K562 (cell line): ENCODE results near the gene RNF40. TPM values are rescaled to one million over a fixed set of nuclear protein-coding genes. Genes with fewer than 3 reads are reported as not detected.
A peak's percentile ranks its signal among the peaks of the same experiment; 100 is the strongest.

Source experiments
- CBX8 ChIP-seq: fragments of 200-600 bp; sonication (generic); IDR thresholded peaks from 2 replicates; pipeline ENCODE4 v1.6.1; 2012; ENCODE audit warnings: borderline replicate concordance, mixed run types, low read depth, mild to moderate bottlenecking, moderate library complexity, mixed read lengths, low read length, control low read depth, inconsistent platforms; ENCODE audit not compliant: poor library complexity, severe bottlenecking; ENCODE audit errors: extremely low read depth
- CREB1 ChIP-seq, 2 experiments: sonication (generic) in 1 of 2; formaldehyde crosslinking in 1 of 2; IDR thresholded peaks; 2 replicates each; pipeline versions ENCODE4 v1.6.1 to v1.8.0; 2012 to 2022; ENCODE audit warnings: inconsistent platforms in 1 of 2, mild to moderate bottlenecking in 1 of 2, missing genetic modification reagents in 1 of 2, moderate library complexity in 1 of 2
- FOXO4 ChIP-seq: fragments of 450-650 bp; formaldehyde crosslinking; IDR thresholded peaks from 2 replicates; pipeline ENCODE4 v1.4.0; 2020; ENCODE audit warnings: mild to moderate bottlenecking, moderate library complexity
- NFATC3 ChIP-seq: fragments of 450-650 bp; IDR thresholded peaks from 2 replicates; pipeline ENCODE4 v1.6.1; 2017; ENCODE audit warnings: mild to moderate bottlenecking
- NR2C1 ChIP-seq, 2 experiments: fragments of 450-650 bp; IDR thresholded peaks; 2 replicates each; pipeline ENCODE4 v1.6.1; 2017; ENCODE audit warnings: mild to moderate bottlenecking in 2 of 2, antibody characterized with exemption in 1 of 2, inconsistent platforms in 1 of 2, missing compliant biosample characterization in 1 of 2, missing genetic modification characterization in 1 of 2
- POLR2A ChIP-seq: fragments of 450-650 bp; conservative IDR thresholded peaks from 2 replicates; pipeline ENCODE4 v1.6.1; 2016
- RAD21 ChIP-seq, 2 experiments: fragments of 250-450 bp in 1 of 2; fragments of 450-650 bp in 1 of 2; sonication (Bioruptor Pico) in 1 of 2; formaldehyde crosslinking in 1 of 2; IDR thresholded peaks in 1 of 2; conservative IDR thresholded peaks in 1 of 2; 2 replicates each; pipeline versions ENCODE4 v1.4.0 to v1.8.0; 2020 to 2022; ENCODE audit warnings: mild to moderate bottlenecking in 2 of 2, moderate library complexity in 1 of 2
- RBBP5 ChIP-seq: fragments of 200-600 bp; sonication (generic); IDR thresholded peaks from 2 replicates; pipeline ENCODE4 v1.6.1; 2012; ENCODE audit warnings: borderline replicate concordance, mild to moderate bottlenecking, low read length, control low read depth, inconsistent platforms; ENCODE audit not compliant: insufficient read depth, poor library complexity, severe bottlenecking
- ZBTB40 ChIP-seq, 2 experiments: fragments of 450-650 bp in 1 of 2; sonication (generic) in 1 of 2; formaldehyde crosslinking in 1 of 2; IDR thresholded peaks; 2 replicates each; pipeline versions ENCODE4 v1.7.1 to v1.9.0; 2016 to 2022; ENCODE audit warnings: inconsistent platforms in 1 of 2, mild to moderate bottlenecking in 1 of 2, missing genetic modification reagents in 1 of 2
- ZNF76 ChIP-seq: fragments of 250-450 bp; sonication (Bioruptor Pico); IDR thresholded peaks from 2 replicates; pipeline ENCODE4 v1.4.0; 2020; ENCODE audit warnings: mild to moderate bottlenecking, moderate library complexity, borderline replicate concordance
- polyA plus RNA-seq, 8 experiments: library from polyadenylated mRNA; depleted of rRNA in 4 of 8; stranded (reverse) in 5 of 8; unstranded in 3 of 8; fragments of >200 nt; fragmentation: Nextera tagmentation in 2 of 8; fragmentation: Illumina TruSeq in 1 of 8; extraction: Ambion mirVana in 2 of 8; extraction: Trizol in 1 of 8; gene quantifications; 2 replicates each; pipeline versions ENCODE4 v1.2.1 to v1.2.3, GENCODE V29; 2011 to 2014; ENCODE audit warnings: inconsistent platforms in 1 of 8, missing spikeins in 1 of 8
- total RNA-seq, 7 experiments: library from RNA; depleted of rRNA in 6 of 7; stranded (reverse); fragments of >200 nt in 6 of 7; fragmentation: Illumina TruSeq in 2 of 7; extraction: Trizol in 2 of 7; gene quantifications; 2 replicates each; pipeline versions ENCODE4 v1.2.1 to v1.2.3, GENCODE V29; 2011 to 2021; ENCODE audit warnings: low replicate concordance in 1 of 7
- TF ChIP-seq, protein P1 (sequence below): sonication (generic); formaldehyde crosslinking; IDR thresholded peaks from 2 replicates; pipeline ENCODE4 v1.8.0; 2022; ENCODE audit warnings: missing genetic modification reagents, mild to moderate bottlenecking, moderate library complexity, borderline replicate concordance
- TF ChIP-seq, protein P2 (sequence below): sonication (generic); IDR thresholded peaks from 2 replicates; pipeline ENCODE4 v1.6.1; 2016

RNF40 gene
- total and polyA plus RNA-seq, 9 of the 15 experiments (the other 6 are each of a cell fraction or from before 2014, with no cell fraction given): 6.2 to 129 (median 81.5) TPM

DNA sequence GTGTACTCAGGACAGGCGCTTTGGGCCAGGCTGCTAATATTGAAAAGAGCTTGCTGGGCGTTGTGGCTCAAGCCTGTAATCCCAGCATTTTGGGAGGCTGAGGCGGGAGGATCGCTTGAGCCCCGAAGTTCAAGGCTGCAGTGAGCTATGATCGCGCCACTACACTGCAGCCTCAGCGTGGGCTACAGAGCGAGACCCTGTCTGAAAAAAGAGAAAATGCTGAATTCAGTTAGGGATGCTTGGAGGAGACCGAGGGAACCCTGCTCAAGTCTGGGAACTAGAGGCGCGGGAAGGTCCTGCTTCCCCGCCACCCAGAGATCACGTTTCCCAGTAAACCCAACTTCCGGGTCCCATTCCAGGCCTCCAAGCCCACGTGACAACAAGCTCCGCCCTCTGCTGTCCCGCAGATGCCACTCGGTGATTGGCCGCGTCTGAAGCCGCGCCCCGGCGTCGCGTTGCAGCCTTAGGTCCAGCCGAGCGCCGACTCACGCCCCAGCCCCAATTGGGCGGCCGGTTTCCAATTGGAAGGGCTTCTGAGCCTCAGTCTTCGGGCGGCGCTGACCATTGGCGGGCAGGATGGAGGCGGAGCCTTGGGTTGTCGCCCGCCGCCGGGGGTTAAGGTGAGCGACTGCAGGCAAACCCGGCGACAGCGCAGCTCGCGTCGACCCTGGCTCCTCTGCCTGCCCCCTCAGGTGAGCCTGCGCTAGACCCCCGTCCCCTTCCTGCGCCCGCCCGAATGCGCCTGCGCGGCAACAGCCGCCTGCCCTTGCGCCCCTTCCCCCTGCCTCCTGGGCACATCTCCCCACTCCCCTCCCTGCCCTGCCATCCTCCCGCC, 14.1 kb upstream of the RNF40 start, which contains the start of gene PHKG2 (continued):
- TF ChIP-seq RBBP5: no peak
- peak; percentile 69 for TF ChIP-seq CREB1 (IDR thresholded peaks at IDR 0.05)
- TF ChIP-seq CREB1 (CRISPR knock-in tag; IDR thresholded peaks at IDR 0.05): peak; percentile 83
- TF ChIP-seq FOXO4 (CRISPR knock-in tag): no peak
- no peak for TF ChIP-seq CBX8
- no peak for TF ChIP-seq RAD21 (CRISPR knock-in tag; conservative IDR thresholded peaks at IDR 0.05 in 1 of 2, IDR thresholded peaks at IDR 0.05 in 1 of 2)
- TF ChIP-seq ZNF76 (CRISPR knock-in tag): no peak
- no peak for TF ChIP-seq NFATC3
- TF ChIP-seq, protein P1, sequence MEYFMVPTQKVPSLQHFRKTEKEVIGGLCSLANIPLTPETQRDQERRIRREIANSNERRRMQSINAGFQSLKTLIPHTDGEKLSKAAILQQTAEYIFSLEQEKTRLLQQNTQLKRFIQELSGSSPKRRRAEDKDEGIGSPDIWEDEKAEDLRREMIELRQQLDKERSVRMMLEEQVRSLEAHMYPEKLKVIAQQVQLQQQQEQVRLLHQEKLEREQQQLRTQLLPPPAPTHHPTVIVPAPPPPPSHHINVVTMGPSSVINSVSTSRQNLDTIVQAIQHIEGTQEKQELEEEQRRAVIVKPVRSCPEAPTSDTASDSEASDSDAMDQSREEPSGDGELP (CRISPR knock-in tag): peak; percentile 76
- peak; percentile 42 for TF ChIP-seq ZBTB40 (IDR thresholded peaks at IDR 0.05)
- TF ChIP-seq ZBTB40 (CRISPR knock-in tag; IDR thresholded peaks at IDR 0.05): no peak
- TF ChIP-seq POLR2A: peak; percentile 90
- TF ChIP-seq, protein P2, sequence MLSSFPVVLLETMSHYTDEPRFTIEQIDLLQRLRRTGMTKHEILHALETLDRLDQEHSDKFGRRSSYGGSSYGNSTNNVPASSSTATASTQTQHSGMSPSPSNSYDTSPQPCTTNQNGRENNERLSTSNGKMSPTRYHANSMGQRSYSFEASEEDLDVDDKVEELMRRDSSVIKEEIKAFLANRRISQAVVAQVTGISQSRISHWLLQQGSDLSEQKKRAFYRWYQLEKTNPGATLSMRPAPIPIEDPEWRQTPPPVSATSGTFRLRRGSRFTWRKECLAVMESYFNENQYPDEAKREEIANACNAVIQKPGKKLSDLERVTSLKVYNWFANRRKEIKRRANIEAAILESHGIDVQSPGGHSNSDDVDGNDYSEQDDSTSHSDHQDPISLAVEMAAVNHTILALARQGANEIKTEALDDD: no peak
- TF ChIP-seq NR2C1 (IDR thresholded peaks at IDR 0.05): no peak
- no peak for TF ChIP-seq NR2C1 (tag; IDR thresholded peaks at IDR 0.05)
